Measurements from ENCODE around the gene MOB1A.
"Not testable (repeated sequence)": the region's sequence is repeated elsewhere in the genome, so short reads cannot be mapped to it uniquely, and the experiment has no call there.

The MOB1A gene

DNA sequence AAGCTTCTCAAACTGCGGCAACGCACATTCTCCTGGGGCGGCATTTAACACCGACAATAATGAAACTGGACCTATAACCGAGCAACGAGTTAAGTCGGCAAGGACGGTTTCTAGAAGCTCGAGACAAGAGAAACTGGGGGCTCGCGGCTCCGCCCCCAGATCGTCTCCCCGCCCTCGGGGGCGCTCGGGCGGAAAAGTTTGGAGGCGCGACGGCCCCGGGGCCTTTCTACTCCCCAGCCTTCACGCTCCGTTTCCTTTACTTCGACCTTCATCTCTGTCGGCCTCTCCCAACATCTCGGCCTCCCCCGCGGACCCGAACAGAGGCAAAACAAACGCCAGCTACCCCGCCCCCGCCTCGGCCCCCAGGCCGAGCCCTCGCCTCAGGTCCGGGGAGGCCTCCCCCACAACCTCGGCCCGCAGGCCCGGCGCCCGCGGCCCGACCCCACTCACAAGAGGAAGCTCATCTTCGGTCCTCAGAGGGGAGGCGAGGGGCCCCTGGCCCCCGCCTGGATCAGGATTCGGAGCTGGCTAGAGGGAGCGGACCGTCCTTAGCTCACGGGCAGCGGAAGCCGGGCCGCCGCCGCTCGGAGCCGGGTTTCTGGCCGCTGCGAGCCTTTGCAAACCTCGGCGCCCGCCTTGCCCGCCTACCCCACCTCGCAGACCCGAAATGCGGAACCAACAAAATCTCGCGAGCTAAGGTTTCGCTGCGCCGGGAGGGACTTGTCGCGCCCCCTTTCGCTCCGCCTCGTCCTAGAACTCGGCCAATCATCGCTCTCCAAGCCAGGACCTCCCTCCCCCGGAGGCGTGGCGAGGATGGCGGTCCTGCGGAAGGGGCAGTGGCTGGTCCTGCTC, at the start of gene MOB1A:
Gene MOB1A (minus strand): TSS at position 669 of the 852 bp plus-strand sequence. CDS start 205 bp downstream, at position 464.
- peak; percentile 89 for DNase-seq (ENCODE audit: low read depth)

DNA sequence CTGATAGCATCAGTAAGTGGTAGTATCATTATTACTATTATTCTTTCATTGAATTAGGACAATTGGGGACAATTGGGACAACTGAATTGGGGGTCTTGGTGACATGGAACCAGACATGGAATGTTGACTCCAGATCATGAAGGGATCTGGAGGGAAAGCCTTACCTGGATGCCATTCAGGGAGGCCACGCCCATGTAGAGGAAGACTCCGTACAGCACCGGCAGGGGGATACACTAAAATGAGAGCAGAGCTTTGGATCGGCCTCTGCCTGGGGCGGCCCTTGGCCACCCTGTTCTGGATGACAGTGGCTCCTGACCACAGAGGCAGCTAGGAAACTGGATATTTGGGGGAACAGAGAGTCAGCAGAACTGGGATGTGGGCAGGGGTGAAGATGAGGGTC, 49.0 kb upstream of the MOB1A start:
- DNase-seq (ENCODE audit: low read depth): no peak

DNA sequence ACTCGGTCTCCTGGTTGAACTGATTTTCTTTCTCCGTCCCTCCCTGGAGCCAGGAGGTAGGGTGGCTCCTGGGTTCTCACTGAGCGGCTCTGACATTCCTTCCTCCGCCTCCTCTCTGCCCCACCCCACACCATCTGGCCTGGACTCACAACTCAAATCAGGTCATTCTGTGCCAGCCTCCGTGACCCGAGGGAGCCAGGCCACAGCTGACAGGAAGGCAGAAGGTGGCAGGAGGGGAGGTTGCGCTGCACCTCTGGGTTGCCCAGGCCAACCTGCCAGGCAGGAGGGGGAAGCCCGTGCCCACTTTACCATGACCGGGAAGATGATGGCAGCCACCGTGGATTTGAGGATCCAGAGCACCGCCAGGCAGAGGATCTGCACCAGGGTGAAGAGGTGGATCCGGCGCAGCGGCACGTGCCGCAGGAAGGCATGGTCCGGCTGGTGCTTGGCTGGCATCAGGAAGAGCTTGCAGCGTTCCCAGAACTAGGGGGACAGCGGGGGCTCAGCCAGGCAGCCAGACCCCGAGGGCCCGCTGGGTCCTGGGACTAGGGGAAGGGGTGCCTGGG, 48.1 kb upstream of the MOB1A start:
- no peak for DNase-seq (ENCODE audit: low read depth)

DNA sequence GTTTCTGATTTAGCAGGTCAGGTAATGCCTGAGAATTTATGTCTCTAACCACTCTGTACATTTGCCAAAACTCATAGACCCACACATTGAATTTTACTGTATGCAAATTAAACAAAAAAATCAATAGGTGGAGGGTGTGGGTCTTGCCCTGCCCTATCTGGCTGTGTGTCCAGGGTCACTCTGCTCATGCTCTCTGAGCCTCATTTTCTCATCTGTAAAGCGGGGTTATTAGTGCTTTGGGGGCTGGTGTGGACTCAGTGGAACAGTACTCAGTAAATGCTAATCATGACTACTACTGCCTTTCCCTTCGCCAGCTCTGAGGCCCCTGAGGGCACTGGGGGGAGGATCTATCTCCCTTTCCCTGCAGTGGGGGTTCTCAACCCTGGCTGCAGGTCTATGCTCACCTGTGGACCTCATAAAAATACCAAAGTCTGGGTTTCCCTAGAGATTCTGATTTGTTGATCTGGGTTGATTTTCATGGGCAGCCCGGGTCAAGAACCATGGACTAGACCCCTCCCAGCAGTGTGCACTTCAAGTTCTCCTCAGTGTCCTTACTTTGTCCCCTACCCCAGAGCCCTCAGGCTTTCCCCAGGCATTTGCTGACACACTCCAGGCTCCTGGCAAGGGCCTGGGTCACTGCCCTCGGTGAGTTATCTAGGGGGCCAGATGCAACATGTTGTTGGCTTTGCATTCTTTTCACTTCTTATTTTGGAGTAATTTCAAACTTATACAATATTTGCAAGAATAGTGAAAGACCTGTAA, 47.2 kb upstream of the MOB1A start:
- DNase-seq (ENCODE audit: low read depth): no peak

DNA sequence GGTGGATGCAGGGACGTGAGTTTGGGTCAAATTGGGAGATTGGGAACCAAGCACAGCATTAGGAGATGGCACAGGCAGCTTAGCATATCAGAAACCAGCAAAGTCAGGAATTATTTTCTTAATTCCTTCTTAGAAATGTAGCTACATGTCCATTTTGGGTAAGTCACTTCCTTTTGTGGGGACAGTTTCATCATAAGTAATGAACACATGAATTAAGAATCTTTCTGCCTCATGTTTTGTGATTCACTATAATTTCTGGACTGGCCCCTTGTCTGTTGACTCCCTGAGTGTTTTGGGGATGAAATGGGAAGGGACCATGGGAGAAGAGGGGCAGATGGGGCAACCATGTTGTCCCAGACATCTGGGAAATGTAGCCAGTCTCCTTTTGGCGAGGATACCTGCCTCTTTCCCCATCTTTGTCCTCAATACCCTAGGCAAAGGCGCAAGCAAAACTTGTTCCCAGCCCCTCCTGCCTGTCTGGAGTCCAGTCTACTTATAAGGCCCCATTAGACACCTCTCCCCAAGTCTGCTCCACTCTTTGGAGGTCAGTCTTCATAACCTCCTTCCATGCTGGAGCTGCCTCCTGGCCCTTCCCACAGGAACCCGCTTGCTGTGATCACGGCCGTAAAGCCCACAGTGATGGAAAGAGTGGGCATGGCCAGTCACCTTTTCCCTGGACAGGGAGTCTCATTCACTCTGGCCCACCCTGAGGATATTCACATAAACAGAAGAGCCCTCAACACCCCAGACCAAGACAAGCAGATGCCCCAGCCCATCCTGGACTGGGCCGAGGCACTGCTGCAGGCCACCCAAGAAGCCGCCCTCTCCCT, 45.5 kb upstream of the MOB1A start:
- no peak for DNase-seq (ENCODE audit: low read depth)

DNA sequence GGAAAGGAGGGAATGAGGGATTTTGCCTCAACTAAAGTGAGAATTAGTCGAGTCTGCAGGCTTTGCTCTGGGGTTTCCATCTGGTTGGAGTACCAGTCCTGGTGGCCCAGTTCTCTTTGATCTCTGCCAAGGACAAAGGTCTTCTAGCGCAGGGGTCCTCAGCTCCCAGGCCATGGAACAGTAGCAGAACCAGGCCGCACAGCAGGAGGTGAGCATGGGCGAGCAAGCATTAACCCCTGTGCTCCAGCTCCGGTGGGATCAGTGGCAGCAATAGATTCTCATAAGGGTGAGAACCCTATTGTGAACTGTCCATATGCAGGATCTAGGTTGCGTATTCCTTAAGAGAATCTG, 43.6 kb upstream of the MOB1A start:
- no peak for DNase-seq (ENCODE audit: low read depth)

DNA sequence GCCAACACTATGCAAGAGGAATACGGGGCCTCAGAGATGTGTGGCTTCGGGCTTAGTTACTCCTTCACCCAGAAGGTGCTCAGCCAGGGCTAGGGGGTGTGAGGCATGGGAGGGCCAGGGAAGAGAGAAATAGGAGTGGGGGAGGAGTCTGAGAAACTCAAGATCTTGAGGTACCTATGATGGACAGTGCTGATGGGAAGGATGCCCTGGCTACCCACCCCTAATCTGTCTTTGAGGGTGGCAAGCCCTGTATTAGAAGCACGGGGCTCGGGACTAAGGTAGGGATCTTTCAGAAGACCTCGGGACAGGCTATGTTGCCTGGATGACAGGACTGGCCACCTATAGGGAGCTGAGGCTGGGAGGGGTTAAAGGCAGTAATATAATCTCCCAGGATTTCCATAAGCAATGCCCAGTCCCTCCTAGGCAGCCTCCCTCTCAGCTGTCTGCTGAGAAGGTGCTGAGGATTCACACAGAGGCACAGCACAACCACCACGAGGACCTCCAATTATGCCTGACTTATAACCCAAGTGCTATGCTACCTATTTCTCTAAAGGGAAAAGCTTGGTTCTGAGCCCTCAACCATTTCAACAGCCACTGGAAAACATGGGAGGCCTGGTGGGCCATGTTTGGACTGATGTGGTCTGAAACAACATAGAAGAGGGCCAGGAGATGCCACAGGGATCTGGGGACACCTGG, 43.1 kb upstream of the MOB1A start:
- no peak for DNase-seq (ENCODE audit: low read depth)

DNA sequence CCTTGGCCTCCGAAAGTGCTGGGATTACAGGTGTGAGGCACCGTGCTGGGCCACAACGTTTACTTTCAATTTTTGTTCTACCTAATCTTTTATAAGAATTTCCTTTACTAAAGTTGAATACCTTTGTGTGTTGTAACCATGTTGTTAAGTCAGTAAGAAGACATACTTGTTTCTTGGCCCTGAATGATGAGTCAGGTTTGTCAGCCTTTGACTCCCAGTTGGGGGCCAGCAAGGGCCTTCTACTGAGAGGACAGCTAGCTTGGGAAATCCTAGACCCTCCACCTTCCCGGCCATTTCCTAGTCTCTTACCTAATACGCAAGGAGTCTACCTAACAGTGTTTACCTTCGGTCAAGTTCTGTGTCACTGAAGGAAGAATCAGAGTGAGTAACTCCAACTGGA, 42.4 kb upstream of the MOB1A start:
- no peak for DNase-seq (ENCODE audit: low read depth)

DNA sequence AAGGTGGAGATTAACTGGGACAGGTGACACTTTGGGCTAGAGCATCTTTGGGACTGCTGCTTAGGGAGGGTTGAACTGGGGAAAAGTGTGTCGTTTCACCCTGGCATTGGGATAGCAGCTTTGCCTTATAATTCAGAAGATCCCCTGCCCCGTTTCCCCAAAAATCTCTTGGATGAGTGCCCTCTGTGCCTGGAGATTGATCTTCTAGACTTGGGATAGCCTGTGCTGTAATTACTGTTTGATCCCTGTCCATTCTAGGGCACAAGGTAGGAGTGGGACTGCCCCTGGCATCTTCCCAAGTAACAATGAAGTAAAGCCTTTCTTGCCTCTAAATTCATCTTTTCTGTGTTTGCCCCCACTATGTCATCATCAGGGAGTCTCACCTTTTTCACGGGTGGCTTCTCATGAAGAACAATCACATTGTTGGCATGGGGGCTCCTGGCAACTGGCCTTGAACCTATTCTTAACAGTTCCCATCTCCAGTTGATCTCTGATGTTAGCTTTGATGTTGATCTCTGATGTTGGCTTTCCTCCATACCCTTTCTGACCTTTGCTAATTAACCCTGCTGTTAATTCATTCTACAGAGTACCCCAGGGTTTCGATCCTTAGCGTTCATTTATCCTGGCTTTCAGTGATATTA, 41.3 kb upstream of the MOB1A start:
- DNase-seq (ENCODE audit: low read depth): no peak

DNA sequence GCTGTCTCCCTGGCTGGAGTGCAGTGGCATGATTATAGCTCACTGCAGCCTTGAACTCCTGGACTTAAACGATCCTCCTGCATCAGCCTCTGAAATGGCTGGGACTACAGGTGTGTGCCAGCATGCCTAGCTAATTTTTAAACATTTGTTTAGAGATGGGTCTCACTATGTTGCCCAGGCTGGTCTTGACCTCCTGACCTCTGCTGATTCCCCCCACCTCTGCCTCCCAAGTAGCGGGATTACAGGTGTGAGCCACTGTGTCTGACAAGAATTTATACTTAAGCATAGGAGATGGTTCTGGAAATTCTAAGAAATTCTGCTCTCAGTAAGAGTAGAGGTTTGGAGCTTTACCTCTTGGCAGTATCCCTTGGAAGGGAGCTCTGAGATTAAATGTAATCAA, 38.0 kb upstream of the MOB1A start:
- no peak for DNase-seq (ENCODE audit: low read depth)

DNA sequence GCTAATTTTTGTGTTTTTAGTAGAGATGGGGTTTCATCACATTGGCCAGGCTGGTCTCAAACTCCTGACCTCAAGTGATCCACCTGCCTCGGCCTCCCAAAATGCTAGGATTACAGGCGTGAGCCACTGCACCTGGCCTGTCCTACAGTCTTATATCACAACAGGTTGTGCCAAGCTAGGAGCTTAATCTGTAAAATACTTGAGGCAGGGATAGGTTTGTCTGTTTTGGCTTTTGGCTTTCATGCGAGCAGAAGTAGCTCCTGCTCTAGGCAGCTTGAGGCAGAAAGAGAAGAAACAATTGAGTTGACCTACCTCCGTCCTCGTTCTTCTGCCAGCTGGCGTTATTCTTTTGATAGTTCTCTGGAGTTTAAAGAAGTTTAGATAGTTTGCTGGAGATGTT, 37.1 kb upstream of the MOB1A start:
- not testable (repeated sequence) for DNase-seq (ENCODE audit: low read depth)

DNA sequence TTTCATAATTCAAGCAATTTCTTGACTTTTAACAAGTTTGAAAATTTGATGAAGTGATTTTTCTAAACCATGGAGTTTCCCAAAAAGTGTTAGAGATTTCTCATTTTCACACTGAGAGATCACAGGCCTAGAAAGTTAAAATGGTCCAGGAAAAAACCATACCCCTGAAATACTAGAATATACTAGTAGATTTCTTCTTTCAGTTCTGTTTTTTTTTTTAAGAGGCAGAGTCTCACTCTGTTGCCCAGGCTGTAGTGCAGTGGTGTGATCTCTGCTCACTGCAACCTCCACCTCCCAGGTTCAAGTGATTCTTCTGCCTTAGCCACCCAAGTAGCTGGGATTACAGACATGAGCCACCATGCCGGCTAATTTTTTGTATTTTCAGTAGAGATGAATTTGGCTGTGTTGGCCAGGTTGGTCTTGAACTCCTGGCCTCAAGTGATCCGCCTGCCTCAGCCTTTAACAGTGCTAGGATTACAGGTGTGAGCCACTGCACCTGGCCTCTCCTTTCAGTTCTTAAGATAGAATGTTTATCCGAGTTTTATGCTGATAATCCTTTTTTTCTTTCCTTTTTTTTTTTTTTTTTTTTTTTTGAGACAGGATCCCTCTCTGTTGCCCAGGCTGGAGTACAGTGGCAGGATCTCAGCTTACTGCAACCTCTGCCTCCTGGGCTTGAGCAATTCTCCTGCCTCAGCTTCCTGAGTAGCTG, 34.2 kb upstream of the MOB1A start:
- DNase-seq (ENCODE audit: low read depth): no peak

DNA sequence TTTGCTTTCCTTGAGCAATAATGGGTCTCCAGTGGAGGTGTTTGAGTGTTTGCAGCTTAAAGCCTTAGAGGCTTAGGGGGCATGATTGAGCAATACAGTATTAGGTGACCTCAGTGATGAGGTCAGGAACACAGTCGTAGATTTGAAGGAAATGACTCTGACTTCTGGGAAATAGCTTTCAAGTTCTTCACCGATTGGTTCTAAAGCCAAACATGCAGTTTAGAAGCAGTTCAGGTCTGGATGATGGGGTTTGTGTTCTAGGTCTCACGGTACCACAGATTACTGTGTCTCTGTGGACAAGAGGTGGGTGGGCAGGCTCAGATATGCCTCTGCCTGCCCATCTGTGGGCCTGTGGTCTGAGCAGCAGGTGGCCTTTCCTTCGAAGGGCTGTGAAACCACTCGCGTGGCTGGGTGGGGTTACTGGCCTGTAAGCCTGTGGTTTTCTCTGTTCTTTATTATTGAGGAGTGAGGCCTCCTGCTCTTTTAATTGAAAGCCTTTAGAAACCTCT, 27.6 kb upstream of the MOB1A start:
- DNase-seq (ENCODE audit: low read depth): no peak

DNA sequence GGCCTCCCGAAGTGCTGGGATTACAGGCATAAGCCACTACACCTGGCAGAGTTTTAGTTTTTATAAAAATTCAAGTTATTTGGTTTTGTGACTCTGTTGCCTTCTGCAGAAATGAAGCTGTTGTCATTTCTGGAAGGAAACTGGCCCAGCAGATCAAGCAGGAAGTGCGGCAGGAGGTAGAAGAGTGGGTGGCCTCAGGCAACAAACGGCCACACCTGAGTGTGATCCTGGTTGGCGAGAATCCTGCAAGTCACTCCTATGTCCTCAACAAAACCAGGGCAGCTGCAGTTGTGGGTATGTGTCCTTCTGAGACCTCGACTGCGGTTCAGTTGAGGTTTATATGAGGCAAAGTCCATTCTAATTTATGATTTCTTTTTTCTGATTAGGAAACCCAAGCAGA, 26.9 kb upstream of the MOB1A start:
- DNase-seq (ENCODE audit: low read depth): no peak

DNA sequence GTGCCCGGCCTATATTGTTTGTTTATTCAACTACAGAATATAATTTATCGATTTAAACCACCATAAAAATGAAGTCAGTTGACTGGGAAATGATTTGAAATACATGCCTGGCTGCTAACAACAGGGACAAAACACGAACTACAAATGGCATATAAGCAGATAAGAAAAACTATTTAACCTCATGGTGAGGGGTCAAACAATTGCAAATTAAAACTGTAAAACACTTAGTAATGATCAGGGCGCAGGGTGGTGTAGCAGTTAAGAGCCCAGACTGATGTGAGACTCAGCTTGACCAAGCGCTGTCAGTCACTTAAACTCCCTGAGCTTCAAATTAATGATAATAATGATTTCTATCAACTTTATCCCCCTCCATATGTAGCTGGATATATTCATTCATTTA, 26.4 kb upstream of the MOB1A start:
- DNase-seq (ENCODE audit: low read depth): no peak

DNA sequence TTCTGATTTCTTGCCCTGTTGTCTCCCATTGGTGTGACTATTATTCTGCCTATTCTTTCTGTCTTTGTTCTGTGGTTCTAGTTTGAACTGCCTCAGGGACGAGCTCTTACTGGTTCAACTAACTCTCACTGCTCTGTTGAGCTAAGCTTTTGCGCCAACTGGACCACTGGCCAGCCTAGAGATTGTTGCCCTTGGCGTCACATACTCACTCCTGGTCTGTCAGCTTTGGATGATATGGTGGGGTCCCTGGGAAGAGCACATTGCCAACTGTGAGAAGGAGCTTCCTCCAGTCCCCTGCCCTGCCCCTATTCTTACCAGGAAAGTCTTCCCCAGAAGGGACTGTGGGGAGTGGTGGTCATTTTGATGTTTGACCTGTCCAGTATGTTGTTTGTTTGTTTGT, 25.8 kb upstream of the MOB1A start:
- DNase-seq (ENCODE audit: low read depth): no peak

DNA sequence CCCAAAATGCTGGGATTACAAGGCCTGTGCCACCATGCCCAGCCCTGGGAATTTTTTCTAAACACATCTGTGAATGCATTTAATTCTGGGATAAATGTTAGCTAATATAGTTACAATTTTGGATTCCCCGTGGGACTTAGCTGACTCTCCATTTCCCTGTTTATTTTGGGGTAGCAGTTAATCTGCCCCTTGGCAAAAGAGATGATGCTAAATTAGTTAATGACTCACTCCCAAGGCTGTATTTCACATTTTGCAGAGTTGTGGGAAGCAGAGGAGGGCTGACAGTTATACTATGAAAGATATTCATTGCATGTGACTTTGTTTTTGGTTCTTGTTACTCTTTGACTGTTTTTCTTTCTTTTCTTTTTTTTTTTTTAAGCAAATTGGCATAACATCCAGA, 22.9 kb upstream of the MOB1A start:
- no peak for DNase-seq (ENCODE audit: low read depth)

DNA sequence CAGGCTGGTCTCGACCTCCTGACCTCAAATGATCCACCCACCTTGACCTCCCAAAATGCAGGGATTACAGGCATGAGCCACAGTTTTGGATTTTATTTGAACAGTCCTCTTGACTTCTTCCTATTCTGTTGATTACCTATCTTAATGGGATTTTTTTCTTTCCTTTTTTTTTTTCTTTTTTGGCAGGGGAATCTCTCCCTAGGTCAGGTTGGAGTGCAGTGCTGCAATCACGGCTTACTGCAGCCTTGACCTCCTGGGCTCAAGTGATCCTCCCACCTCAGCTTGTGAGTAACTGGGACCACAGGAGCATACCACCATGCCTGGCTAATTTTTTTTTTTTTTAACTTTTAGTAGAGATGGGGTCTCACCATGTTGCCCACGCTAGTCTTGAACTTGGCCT, 22.5 kb upstream of the MOB1A start:
- DNase-seq (ENCODE audit: low read depth): no peak

DNA sequence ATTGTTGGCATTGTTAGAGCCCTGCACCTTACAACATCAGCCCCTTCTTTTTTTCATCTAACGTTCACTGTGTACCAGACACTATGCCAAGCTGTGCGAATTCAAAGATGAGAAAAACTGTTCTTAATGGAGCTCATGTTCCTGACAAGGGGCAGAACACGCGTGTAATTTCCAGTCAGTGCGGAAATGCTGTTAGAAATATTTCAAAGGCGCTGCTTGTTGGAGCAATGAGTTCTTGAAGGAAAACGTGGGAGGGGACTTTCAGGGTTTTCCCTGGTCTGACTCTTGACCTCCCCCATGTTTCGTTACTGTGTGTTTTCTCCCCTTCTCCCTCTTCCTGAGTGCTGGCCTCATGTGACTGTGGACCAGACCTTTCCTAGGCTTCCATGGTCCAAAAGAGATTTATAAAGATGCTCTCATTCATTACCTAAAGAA, 21.2 kb upstream of the MOB1A start:
- DNase-seq (ENCODE audit: low read depth): no peak

DNA sequence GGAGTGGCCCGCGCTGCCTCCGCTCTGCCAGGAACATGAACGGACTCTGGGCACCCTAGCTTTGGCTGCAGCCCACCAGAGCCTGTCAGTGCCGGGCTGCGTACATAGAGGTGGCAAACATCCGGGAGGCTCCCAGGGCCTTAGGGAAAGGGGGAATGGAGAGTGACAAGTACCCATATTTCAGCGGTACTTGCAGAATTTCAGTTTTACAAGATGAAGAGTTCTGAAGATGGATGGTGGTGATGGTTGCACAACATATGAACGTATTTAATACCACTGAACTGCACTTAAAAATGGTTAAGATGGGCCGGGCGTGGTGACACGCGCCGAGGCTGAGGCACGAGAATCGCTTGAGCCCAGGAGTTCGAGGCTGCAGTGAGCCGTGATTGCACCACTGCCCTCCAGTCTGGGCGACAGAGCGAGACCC, 20.6 kb upstream of the MOB1A start:
- no peak for DNase-seq (ENCODE audit: low read depth)

Measured in stimulated activated CD8-positive, alpha-beta memory T cell treated with anti-CD3 and anti-CD28 coated beads, Interleukin-15, amount 100 ng/mL, for 24 hours (primary cell).